Stimulated activated CD4-positive, alpha-beta T cell treated with anti-CD3 and anti-CD28 coated beads, Interleukin-4, amount 100 ng/mL, for 4 hours (primary cell): ENCODE data around the gene PLEKHG1.

Experiments used
- DNase-seq, 2 experiments: peaks; one replicate each; pipeline ENCODE4 v3.0.0-alpha.2; 2020

Gene PLEKHG1

GRCh38 chr6:150599199-150600009, at the start of gene PLEKHG1:
Gene PLEKHG1 (plus strand): TSS chr6:150599885. CDS start chr6:150733682, 133,797 bp downstream.
- peak; percentile 22 to 42 for DNase-seq

- no peak for DNase-seq
These were observed 49.4 kb upstream of the PLEKHG1 start for GRCh38 chr6:150550244-150550643.

- DNase-seq: no peak
These were observed 42.6 kb upstream of the PLEKHG1 start for GRCh38 chr6:150557043-150557599.

GRCh38 chr6:150560004-150560883, 39.4 kb upstream of the PLEKHG1 start:
- no peak for DNase-seq

- no peak for DNase-seq
These were observed 38.8 kb upstream of the PLEKHG1 start for GRCh38 chr6:150560884-150561219.

GRCh38 chr6:150565945-150566344, 33.7 kb upstream of the PLEKHG1 start:
- no peak for DNase-seq

- DNase-seq: no peak
These were observed 33.2 kb upstream of the PLEKHG1 start for GRCh38 chr6:150566486-150566885.

- DNase-seq: no peak
These were observed 32.3 kb upstream of the PLEKHG1 start for GRCh38 chr6:150567380-150567779.

- DNase-seq: no peak
These were observed 31.8 kb upstream of the PLEKHG1 start for GRCh38 chr6:150567823-150568383.

GRCh38 chr6:150568560-150568959, 31.1 kb upstream of the PLEKHG1 start:
- DNase-seq: no peak

- DNase-seq: no peak
These were observed 30.5 kb upstream of the PLEKHG1 start for GRCh38 chr6:150569161-150569560.

GRCh38 chr6:150573041-150573681, 26.5 kb upstream of the PLEKHG1 start:
- no peak for DNase-seq

- DNase-seq: no peak
These were observed 23.8 kb upstream of the PLEKHG1 start for GRCh38 chr6:150575836-150576235.

GRCh38 chr6:150576651-150577226, 22.9 kb upstream of the PLEKHG1 start:
- no peak for DNase-seq

- DNase-seq: no peak
These were observed 20.1 kb upstream of the PLEKHG1 start for GRCh38 chr6:150579611-150580010.

GRCh38 chr6:150580489-150580888, 19.2 kb upstream of the PLEKHG1 start:
- no peak for DNase-seq

GRCh38 chr6:150584065-150584464, 15.6 kb upstream of the PLEKHG1 start:
- no peak for DNase-seq

GRCh38 chr6:150584596-150584995, 15.1 kb upstream of the PLEKHG1 start:
- DNase-seq: no peak

GRCh38 chr6:150586850-150587359, 12.8 kb upstream of the PLEKHG1 start:
- no peak for DNase-seq

GRCh38 chr6:150587637-150588036, 12.0 kb upstream of the PLEKHG1 start:
- no peak for DNase-seq

GRCh38 chr6:150588888-150589499, 10.7 kb upstream of the PLEKHG1 start:
- DNase-seq: no peak

- no peak for DNase-seq
These were observed 9.8 kb upstream of the PLEKHG1 start for GRCh38 chr6:150589852-150590251.
